H54 (cell line): ENCODE measurements around the gene RRP1B.
"Not testable (repeated sequence)": the region's sequence is repeated elsewhere in the genome, so short reads cannot be mapped to it uniquely, and the experiment has no call there.

ENCODE experiments used
- DNase-seq: peaks from one replicate; pipeline ENCODE4 v3.0.0; 2011; ENCODE audit warnings: low spot score, mixed read lengths; ENCODE audit not compliant: insufficient read length
- FAIRE-seq: peaks from 3 replicates; lab custom pipeline; 2011; peaks lifted over from hg19 to GRCh38; lab: Jason Lieb, UNC
- POLR2A ChIP-seq: IDR thresholded peaks from 2 replicates; pipeline ENCODE4 v1.6.1; 2011; ENCODE audit warnings: low read depth, mild to moderate bottlenecking, low read length

The RRP1B gene

GRCh38 chr21:43691086-43691795 is 31.9 kb downstream of the RRP1B start:
- no peak for TF ChIP-seq POLR2A
- FAIRE-seq = no peak

GRCh38 chr21:43691801-43692200 is 32.4 kb downstream of the RRP1B start:
- FAIRE-seq (no peak), DNase-seq (no peak)
- no peak for TF ChIP-seq POLR2A

More at GRCh38 chr21:43691086-43691795, 31.9 kb downstream of the RRP1B start:
- DNase-seq = no peak

- FAIRE-seq (no peak), DNase-seq (no peak)
- no peak for TF ChIP-seq POLR2A
Observed at GRCh38 chr21:43692949-43693348, 33.6 kb downstream of the RRP1B start.

DNA sequence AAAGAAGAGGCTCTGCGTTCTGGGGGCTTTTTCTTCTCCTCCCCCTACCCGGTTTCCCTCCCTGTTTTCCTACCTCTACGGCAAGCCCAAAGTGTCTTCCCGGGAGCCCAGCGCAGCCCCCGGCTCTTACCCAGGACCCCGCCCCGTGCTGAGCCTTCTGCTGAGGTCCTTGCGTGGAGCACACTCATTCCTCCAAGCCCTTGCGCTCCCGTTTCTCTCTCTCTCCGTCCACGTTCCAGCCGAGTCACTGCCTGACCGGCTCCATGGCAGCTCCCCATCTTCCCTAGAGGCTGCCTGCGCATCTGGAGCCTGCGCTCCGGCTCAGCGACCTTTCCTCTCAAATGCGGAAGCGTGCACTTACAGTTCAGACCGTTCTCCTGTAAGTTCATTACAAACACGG is 34.6 kb downstream of the RRP1B start:
- DNase-seq = no peak
- FAIRE-seq = no peak
- no peak for TF ChIP-seq POLR2A

DNA sequence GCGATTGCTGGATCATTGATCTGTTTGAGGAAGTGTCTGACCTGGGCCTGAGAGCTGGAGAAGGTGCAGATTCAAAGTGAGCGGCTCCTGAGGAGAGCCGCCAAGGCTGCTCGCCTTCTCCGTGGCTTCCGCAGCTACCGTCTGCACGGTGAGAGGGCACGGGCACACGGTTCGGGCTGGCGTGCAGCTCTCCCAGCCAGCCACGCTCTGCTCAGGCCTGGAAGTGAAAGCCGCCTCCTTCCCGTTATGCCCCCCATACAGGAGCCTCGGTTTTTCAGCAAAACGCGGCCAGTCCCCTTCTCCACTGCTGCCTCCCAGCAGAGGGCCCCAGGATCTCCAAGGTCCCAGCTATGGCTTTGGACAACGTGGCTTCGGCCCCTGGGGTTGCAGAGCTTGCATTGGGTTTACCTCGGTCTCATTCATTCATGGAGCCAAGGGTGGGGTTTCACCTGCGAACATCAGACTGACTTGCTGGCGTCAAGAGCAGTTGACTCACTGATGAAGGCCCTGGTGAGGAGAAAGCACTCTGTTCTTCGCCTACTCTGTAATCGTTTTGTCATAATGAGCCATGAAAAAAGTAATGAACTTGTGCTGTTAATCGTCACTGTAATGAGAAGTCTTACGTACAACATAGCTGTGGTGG is 35.2 kb downstream of the RRP1B start:
- FAIRE-seq = no peak
- TF ChIP-seq POLR2A = no peak

DNA sequence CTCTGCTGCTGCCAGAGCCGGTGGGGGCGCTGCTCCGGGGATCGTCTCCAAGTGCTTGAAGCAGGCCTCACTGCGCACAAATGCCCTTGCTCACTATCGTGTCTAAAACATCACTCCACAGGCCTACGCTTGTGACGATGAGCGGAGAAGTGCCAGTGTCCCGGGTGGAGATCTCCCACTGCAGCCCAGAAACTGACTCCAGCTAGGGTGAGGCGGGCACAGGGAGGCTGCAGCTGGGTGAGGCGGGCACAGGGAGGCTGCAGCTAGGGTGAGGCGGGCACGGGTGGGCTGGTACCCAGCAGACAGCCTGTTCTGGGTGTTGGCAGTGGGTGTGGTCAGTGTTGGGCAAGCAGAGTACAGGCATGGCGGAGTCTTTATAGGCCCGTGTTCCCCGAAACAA is 36.9 kb downstream of the RRP1B start:
- DNase-seq (no peak), FAIRE-seq (no peak)
- TF ChIP-seq POLR2A = no peak

More for the DNA sequence above, 35.2 kb downstream of the RRP1B start:
- DNase-seq = no peak

DNA sequence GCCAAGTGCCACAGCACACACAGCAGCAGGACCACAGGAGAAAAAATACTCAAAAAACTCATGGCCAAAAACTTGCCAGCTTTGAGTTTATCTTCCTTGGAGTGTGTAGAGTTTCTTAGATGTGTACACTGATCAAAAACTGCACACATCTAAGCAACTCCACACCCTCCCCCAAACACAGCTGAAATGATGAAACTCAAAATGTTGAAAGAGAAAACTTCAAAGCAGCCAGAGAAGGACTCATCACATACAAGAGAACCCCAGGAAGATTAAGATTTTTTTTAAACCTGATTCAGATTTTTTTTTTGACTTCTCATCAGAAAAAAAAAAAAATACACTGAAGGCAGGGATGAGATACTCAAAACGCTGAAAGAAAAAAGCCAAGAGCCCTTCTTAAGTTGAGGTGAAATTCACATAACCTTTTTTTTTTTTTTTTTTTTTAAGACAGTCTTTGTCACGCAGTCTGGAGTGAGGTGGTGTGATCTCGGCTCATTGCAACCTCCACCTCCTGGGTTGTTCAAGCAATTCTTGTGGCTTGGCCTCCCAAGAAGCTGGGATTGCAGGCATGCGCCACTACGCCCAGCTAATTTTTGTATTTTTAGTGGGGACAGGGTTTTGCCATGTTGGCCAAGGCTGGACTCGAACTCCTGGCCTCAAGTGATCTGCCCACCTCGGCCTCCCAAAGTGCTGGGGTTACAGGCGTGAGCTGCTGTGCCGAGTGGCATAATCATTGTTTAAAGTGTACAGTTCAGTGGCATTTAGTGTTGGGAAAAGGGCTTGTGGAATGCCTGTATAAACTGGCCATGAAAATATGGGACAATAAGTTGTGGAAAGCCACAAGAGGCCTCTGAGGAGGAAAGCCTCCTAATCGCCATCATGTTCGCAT is 38.6 kb downstream of the RRP1B start:
- FAIRE-seq (no peak), DNase-seq (no peak)
- TF ChIP-seq POLR2A = no peak

DNA sequence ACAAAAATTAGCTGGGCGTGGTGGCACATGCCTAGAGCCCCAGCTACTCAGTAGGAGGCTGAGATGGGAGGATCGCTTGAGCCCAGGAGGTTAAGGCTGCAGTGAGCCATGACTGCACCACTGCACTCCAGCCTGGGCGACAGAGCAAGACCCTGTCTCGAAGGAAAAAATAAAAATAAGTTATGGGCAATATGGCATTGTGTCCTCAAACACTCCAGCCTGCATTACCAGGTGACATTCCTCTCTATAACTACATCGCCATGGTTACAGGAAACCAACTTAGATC is 40.1 kb downstream of the RRP1B start:
- not testable (repeated sequence) for FAIRE-seq, DNase-seq

DNA sequence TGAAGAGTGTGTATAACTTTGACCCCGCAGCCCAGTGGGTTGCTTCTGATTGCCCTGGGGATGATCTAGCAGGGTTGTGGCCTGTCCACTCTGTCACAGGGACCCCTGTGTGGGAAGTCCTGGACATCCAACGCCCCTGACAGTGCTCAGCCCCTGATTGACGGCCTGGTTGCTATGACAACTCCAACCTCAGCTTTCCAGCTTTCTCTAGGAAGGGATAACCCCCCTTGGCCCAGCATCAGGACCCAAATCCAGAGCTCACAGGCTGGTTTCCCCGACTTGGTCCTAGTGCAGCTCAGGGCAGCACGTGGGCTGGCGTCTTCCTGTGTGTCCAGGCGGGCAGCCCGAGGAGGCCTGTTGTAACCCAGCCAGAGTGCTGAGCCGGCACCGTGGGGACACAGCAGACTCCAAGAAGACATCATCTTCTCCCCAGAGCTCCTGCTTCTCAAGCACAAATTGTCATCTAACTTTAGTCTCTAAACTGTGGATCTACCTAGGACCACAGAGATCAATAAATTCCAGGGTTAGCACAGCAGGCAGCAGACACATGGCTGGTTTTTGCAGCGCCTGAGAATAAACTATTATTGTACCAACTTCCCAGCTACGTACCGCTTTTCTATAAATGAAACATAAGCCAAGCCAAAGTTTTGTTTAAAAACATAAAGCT is 40.7 kb downstream of the RRP1B start:
- no peak for DNase-seq
- FAIRE-seq = no peak
- no peak for TF ChIP-seq POLR2A

DNA sequence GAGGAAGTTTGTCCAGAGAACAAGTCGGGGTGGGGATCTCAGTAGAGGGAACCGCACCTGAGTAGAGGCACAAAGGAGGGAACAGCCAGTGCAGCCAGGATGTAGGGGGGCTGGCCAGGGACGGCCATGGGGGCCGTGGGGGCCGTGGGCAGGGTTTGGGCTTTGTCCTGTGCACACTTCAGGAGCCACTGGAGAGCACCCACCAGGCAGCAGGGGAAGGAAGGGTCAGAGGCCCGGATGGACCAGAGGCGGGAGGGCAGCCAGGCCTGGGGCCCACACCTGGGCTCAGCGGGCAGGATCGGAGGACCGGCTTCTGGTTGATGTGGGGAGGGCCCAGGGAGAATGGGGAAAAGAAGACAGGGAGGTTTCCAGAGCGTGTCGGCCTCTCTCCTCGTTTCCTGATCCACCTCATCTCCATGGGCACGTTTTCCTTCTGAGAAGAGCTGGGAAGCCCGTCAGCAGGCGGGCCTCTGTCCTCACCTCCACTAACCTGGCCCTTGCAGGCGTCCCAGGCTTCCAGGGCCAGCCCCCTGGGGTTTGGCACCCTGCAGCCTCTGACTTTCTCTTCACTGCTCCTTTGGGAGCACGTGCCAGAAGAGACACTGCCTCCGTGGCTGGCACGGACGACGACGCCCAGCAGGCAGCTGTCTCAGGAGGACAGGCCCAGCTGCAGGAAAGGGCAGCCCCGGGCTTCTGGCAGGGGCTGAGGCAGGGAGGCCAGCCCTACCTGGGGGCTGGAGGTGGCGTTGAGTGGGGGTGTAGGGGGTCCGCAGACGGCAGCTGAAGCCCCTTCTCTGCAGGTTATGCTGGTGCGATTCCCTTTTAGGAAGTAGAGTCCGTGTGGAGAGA is 42.8 kb downstream of the RRP1B start:
- FAIRE-seq = no peak
- no peak for TF ChIP-seq POLR2A
- no peak for DNase-seq

- FAIRE-seq (no peak), DNase-seq (no peak)
- TF ChIP-seq POLR2A = no peak
Observed at GRCh38 chr21:43702785-43703034, 43.4 kb downstream of the RRP1B start.

- FAIRE-seq (no peak), DNase-seq (no peak)
- TF ChIP-seq POLR2A = no peak
Observed at GRCh38 chr21:43703035-43703880, 43.9 kb downstream of the RRP1B start.
